Measurements from ENCODE around the gene MTMR12. TPM values are rescaled to one million over a fixed set of nuclear protein-coding genes. Genes with fewer than 3 reads are reported as not detected.
A peak's percentile ranks its signal among the peaks of the same experiment; 100 is the strongest.

MTMR12 gene
- total and polyA plus RNA-seq, 7 experiments from 2014 or later: 12.4 to 28.2 (median 23.8) TPM

DNA sequence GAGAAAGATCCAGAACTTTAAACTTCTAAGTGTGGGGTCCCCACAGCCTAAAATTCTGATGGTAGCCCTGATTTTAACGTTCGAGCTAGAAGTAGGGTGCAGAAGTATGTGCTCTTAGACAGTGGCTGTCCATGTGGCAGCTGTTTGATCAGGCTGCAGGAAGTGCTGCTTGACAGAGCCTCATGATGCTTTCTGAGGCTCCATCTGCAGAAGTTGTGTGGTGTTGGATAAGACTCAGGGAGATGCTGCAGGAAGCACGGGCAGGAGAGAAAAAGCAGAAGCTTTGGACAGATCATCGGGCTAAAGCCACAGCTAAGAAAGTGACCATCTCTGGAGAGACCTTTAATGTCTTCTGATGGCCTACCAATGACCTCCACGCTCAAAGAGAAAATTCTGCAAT, 8.1 kb downstream of the MTMR12 start:
- DNase-seq: peak in 1 of 9 donors; percentile 13
- H3K4me1 Mint-ChIP-seq: peaks cover 48 to 88% (median 78%) of the 10 kb centered on the region in 7 donors

DNA sequence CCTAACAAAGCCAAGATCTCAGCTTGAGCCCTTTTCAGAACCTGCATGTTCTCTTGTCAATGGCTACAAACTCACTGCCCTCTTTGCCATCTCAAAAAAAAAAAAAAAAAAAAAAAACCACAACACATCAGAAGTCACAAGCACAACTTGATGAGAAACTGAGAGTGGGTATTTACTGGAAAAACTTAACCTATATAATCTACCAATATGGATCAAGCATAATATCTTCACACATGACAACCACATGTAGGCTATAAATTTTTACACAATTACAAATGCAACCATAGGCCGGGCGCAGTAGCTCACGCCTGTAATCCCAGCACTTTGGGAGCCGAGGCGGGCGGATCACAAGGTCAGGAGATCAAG, 9.0 kb downstream of the MTMR12 start:
- CTCF ChIA-PET: no interaction called here
- intact Hi-C loops (cut with micrococcal nuclease): no loop called here
- ATAC-seq: no peak
- no peak overlapping the region for H3K27ac ChIP-seq (ENCODE audit: low read depth, low read length)
- H3K27ac Mint-ChIP-seq: no peak overlapping the region
- H3K27me3 Mint-ChIP-seq: no peaks in the 10 kb centered on the region
- no peaks in the 10 kb centered on the region for H3K36me3 ChIP-seq (ENCODE audit: control insufficient read depth in 2 of 3, insufficient read depth in 3 of 3, low read length in 3 of 3)
- peaks cover 0 to 15% of the 10 kb centered on the region in 2 donors for H3K4me1 ChIP-seq (ENCODE audit: control insufficient read depth in 2 of 2, insufficient read depth in 2 of 2, low read length in 2 of 2)
- no peak overlapping the region for H3K4me3 Mint-ChIP-seq
- H3K9me3 ChIP-seq (ENCODE audit: control insufficient read depth in 2 of 3, low read length in 3 of 3): no peaks in the 10 kb centered on the region
- no peaks in the 10 kb centered on the region for H3K27me3 ChIP-seq (ENCODE audit: control insufficient read depth in 2 of 2, insufficient read depth in 2 of 2, low read length in 2 of 2)
- peaks cover 0 to 17% (median 9%) of the 10 kb centered on the region in 5 donors for H3K36me3 Mint-ChIP-seq
- POLR2A ChIA-PET: no interaction called here
- H3K4me1 Mint-ChIP-seq: peaks cover 43 to 85% (median 69%) of the 10 kb centered on the region in 7 donors
- DNase-seq: no peak
- H3K9me3 Mint-ChIP-seq: no peaks in the 10 kb centered on the region
- H3K4me3 ChIP-seq (ENCODE audit: low read length): no peak overlapping the region

More for the DNA sequence above, 8.1 kb downstream of the MTMR12 start:
- peaks cover 0 to 15% of the 10 kb centered on the region in 2 donors for H3K4me1 ChIP-seq (ENCODE audit: control insufficient read depth in 2 of 2, insufficient read depth in 2 of 2, low read length in 2 of 2)
- no peaks in the 10 kb centered on the region for H3K27me3 ChIP-seq (ENCODE audit: control insufficient read depth in 2 of 2, insufficient read depth in 2 of 2, low read length in 2 of 2)
- peaks cover 0 to 20% (median 9%) of the 10 kb centered on the region in 5 donors for H3K36me3 Mint-ChIP-seq
- peak overlapping the region in 4 of 9 donors; percentile 2 to 67 (median 20) for H3K27ac Mint-ChIP-seq
- ATAC-seq: peak; percentile 66
- H3K9me3 ChIP-seq (ENCODE audit: control insufficient read depth in 2 of 3, low read length in 3 of 3): no peaks in the 10 kb centered on the region
- no peaks in the 10 kb centered on the region for H3K27me3 Mint-ChIP-seq
- intact Hi-C loops (cut with micrococcal nuclease): no loop called here
- H3K4me3 Mint-ChIP-seq: peak overlapping the region in 6 of 10 donors; percentile 1 to 37 (median 21)
- POLR2A ChIA-PET: no interaction called here
- no peak overlapping the region for H3K27ac ChIP-seq (ENCODE audit: low read depth, low read length)
- H3K4me3 ChIP-seq (ENCODE audit: low read length): no peak overlapping the region
- no peaks in the 10 kb centered on the region for H3K9me3 Mint-ChIP-seq
- H3K36me3 ChIP-seq (ENCODE audit: control insufficient read depth in 2 of 3, insufficient read depth in 3 of 3, low read length in 3 of 3): no peaks in the 10 kb centered on the region
- CTCF ChIA-PET: interaction anchor here (0.6 kb wide), 1 partner anchor 9 kb away, joined by 3 read pairs; no protein-coding TSS in a partner anchor

- no peaks in the 10 kb centered on the region for H3K27me3 Mint-ChIP-seq
- Histone ChIP-seq H3K27ac (ENCODE audit: low read depth, low read length) (no peak overlapping the region), H3K4me3 (ENCODE audit: low read length) (no peak overlapping the region), H3K4me1 (ENCODE audit: control insufficient read depth in 2 of 2, insufficient read depth in 2 of 2, low read length in 2 of 2) (peaks cover 0 to 15% of the 10 kb centered on the region in 2 donors), H3K36me3 (ENCODE audit: control insufficient read depth in 2 of 3, insufficient read depth in 3 of 3, low read length in 3 of 3) (no peaks in the 10 kb centered on the region), H3K27me3 (ENCODE audit: control insufficient read depth in 2 of 2, insufficient read depth in 2 of 2, low read length in 2 of 2) (no peaks in the 10 kb centered on the region), H3K9me3 (ENCODE audit: control insufficient read depth in 2 of 3, low read length in 3 of 3) (no peaks in the 10 kb centered on the region)
- ChIA-PET POLR2A (no interaction called here), CTCF (interaction anchor here (0.8 kb wide), 1 partner anchor 80 kb away, joined by 4 read pairs; no protein-coding TSS in a partner anchor)
- intact Hi-C loops (cut with micrococcal nuclease): no loop called here
- ATAC-seq (no peak), DNase-seq (no peak)
- peak overlapping the region in 1 of 9 donors; percentile 25 for H3K27ac Mint-ChIP-seq
- peaks cover 0 to 18% (median 9%) of the 10 kb centered on the region in 5 donors for H3K36me3 Mint-ChIP-seq
- H3K4me3 Mint-ChIP-seq: peak overlapping the region in 2 of 10 donors; percentile 4 to 16
- H3K9me3 Mint-ChIP-seq: no peaks in the 10 kb centered on the region
- peaks cover 43 to 85% (median 73%) of the 10 kb centered on the region in 7 donors for H3K4me1 Mint-ChIP-seq
Measured at GRCh38 chr5:32302835-32303754, 9.6 kb downstream of the MTMR12 start.

GRCh38 chr5:32301891-32302290, 10.8 kb downstream of the MTMR12 start:
- H3K27me3 Mint-ChIP-seq: no peaks in the 10 kb centered on the region
- H3K4me1 Mint-ChIP-seq: peaks cover 40 to 88% (median 75%) of the 10 kb centered on the region in 7 donors
- Histone ChIP-seq H3K27me3 (ENCODE audit: control insufficient read depth in 2 of 2, insufficient read depth in 2 of 2, low read length in 2 of 2) (no peaks in the 10 kb centered on the region), H3K4me1 (ENCODE audit: control insufficient read depth in 2 of 2, insufficient read depth in 2 of 2, low read length in 2 of 2) (peaks cover 0 to 15% of the 10 kb centered on the region in 2 donors), H3K4me3 (ENCODE audit: low read length) (no peak overlapping the region), H3K36me3 (ENCODE audit: control insufficient read depth in 2 of 3, insufficient read depth in 3 of 3, low read length in 3 of 3) (no peaks in the 10 kb centered on the region), H3K27ac (ENCODE audit: low read depth, low read length) (no peak overlapping the region), H3K9me3 (ENCODE audit: control insufficient read depth in 2 of 3, low read length in 3 of 3) (no peaks in the 10 kb centered on the region)
- ChIA-PET CTCF (no interaction called here), POLR2A (no interaction called here)
- no peak for ATAC-seq
- no peaks in the 10 kb centered on the region for H3K9me3 Mint-ChIP-seq
- DNase-seq: no peak
- H3K27ac Mint-ChIP-seq: no peak overlapping the region
- intact Hi-C loops (cut with micrococcal nuclease): no loop called here
- peaks cover 0 to 23% (median 9%) of the 10 kb centered on the region in 5 donors for H3K36me3 Mint-ChIP-seq
- H3K4me3 Mint-ChIP-seq: peak overlapping the region in 1 of 10 donors; percentile 41

GRCh38 chr5:32299059-32299677, 13.6 kb downstream of the MTMR12 start:
- Histone ChIP-seq H3K36me3 (ENCODE audit: control insufficient read depth in 2 of 3, insufficient read depth in 3 of 3, low read length in 3 of 3) (peaks cover 0 to 15% (median 0%) of the 10 kb centered on the region in 3 experiments), H3K9me3 (ENCODE audit: control insufficient read depth in 2 of 3, low read length in 3 of 3) (no peaks in the 10 kb centered on the region), H3K4me1 (ENCODE audit: control insufficient read depth in 2 of 2, insufficient read depth in 2 of 2, low read length in 2 of 2) (peaks cover 0 to 6% of the 10 kb centered on the region in 2 donors), H3K27me3 (ENCODE audit: control insufficient read depth in 2 of 2, insufficient read depth in 2 of 2, low read length in 2 of 2) (no peaks in the 10 kb centered on the region), H3K27ac (ENCODE audit: low read depth, low read length) (no peak overlapping the region), H3K4me3 (ENCODE audit: low read length) (no peak overlapping the region)
- Mint-ChIP-seq H3K4me3 (no peak overlapping the region), H3K36me3 (peaks cover 3 to 38% (median 12%) of the 10 kb centered on the region in 5 donors), H3K4me1 (peaks cover 36 to 71% (median 57%) of the 10 kb centered on the region in 7 donors), H3K27ac (peak overlapping the region in 2 of 9 donors; percentile 51 to 60), H3K27me3 (no peaks in the 10 kb centered on the region), H3K9me3 (no peaks in the 10 kb centered on the region)
- ChIA-PET POLR2A (interaction anchor here (0.6 to 0.9 kb wide), 2 partner anchors 30 to 130 kb away, joined by 3 to 6 read pairs; no protein-coding TSS in a partner anchor), CTCF (interaction anchor here (0.6 to 0.7 kb wide), 2 partner anchors 175 to 306 kb away, joined by 3 to 4 read pairs; no protein-coding TSS in a partner anchor)
- intact Hi-C loops (cut with micrococcal nuclease): loop anchor here in 1 of 2 donors (5.0 kb wide), 1 partner anchor 42 kb away; no protein-coding TSS in a partner anchor
- ATAC-seq: no peak
- no peak for DNase-seq

DNA sequence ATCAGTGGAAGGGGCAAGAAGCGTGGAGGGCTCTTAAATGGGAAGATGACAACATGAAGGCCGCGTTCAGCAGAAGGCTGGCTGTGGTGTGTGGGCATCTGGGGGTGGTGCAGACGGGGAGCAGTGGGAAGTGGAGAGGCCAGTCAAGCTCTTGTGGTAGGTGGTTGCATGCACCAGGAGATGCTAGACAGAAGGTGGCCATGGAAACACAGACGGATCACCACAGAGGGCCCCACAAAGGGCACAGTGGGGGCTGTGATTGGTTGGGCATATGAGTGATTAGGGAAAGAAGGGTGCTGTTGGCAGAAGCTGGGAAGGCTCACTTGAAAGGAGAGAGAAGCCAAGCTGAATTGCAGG, 14.7 kb downstream of the MTMR12 start:
- H3K36me3 Mint-ChIP-seq: peaks cover 3 to 48% (median 21%) of the 10 kb centered on the region in 5 donors
- ChIA-PET CTCF (interaction anchor here (0.7 kb wide), 1 partner anchor 307 kb away, joined by 3 read pairs; no protein-coding TSS in a partner anchor), POLR2A (no interaction called here)
- Histone ChIP-seq H3K4me1 (ENCODE audit: control insufficient read depth in 2 of 2, insufficient read depth in 2 of 2, low read length in 2 of 2) (no peaks in the 10 kb centered on the region), H3K27ac (ENCODE audit: low read depth, low read length) (no peak overlapping the region), H3K27me3 (ENCODE audit: control insufficient read depth in 2 of 2, insufficient read depth in 2 of 2, low read length in 2 of 2) (no peaks in the 10 kb centered on the region), H3K9me3 (ENCODE audit: control insufficient read depth in 2 of 3, low read length in 3 of 3) (no peaks in the 10 kb centered on the region), H3K4me3 (ENCODE audit: low read length) (no peak overlapping the region), H3K36me3 (ENCODE audit: control insufficient read depth in 2 of 3, insufficient read depth in 3 of 3, low read length in 3 of 3) (peaks cover 0 to 15% (median 0%) of the 10 kb centered on the region in 3 experiments)
- intact Hi-C loops (cut with micrococcal nuclease): loop anchor here in 1 of 2 donors (5.0 kb wide), 1 partner anchor 41 kb away; no protein-coding TSS in a partner anchor
- DNase-seq: no peak
- peak overlapping the region in 5 of 9 donors; percentile 19 to 76 (median 34) for H3K27ac Mint-ChIP-seq
- no peaks in the 10 kb centered on the region for H3K27me3 Mint-ChIP-seq
- no peaks in the 10 kb centered on the region for H3K9me3 Mint-ChIP-seq
- ATAC-seq: peak; percentile 49
- peak overlapping the region in 2 of 10 donors; percentile 7 to 20 for H3K4me3 Mint-ChIP-seq
- H3K4me1 Mint-ChIP-seq: peaks cover 34 to 70% (median 61%) of the 10 kb centered on the region in 7 donors
